Measurements from ENCODE around the gene RNASEH2C. TPM values are rescaled to one million over a fixed set of nuclear protein-coding genes. Genes with fewer than 3 reads are reported as not detected.
A peak's percentile ranks its signal among the peaks of the same experiment; 100 is the strongest.

RNASEH2C gene
- total RNA-seq, 1 donor from 2014 or later, result 155 TPM

DNA sequence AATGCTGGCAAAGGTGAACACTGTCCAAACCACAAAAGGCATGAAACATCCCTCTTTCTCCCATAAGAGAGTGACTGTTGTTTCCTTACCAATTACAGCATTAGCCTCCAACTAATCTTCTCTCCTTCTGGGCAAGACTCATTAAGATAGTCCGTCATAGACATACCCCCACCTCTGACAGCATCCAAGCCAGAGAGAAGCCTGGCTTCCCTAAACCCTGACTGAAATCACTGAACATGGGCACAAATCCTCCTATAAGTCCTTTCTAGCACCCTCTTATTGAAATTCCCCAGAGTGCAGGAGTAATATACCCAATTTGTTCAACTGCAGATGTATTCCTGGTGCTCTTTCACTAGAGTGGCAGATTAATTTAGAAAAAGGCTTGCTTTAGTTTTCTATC, 1.7 kb upstream of the RNASEH2C start:
- no peaks in the 10 kb centered on the region for H3K27me3 ChIP-seq
- H3K36me3 ChIP-seq, result peaks cover 20 to 21% of the 10 kb centered on the region in 2 donors
- no peak for DNase-seq (ENCODE audit: low spot score in 2 of 2)
- TF ChIP-seq, protein P1, sequence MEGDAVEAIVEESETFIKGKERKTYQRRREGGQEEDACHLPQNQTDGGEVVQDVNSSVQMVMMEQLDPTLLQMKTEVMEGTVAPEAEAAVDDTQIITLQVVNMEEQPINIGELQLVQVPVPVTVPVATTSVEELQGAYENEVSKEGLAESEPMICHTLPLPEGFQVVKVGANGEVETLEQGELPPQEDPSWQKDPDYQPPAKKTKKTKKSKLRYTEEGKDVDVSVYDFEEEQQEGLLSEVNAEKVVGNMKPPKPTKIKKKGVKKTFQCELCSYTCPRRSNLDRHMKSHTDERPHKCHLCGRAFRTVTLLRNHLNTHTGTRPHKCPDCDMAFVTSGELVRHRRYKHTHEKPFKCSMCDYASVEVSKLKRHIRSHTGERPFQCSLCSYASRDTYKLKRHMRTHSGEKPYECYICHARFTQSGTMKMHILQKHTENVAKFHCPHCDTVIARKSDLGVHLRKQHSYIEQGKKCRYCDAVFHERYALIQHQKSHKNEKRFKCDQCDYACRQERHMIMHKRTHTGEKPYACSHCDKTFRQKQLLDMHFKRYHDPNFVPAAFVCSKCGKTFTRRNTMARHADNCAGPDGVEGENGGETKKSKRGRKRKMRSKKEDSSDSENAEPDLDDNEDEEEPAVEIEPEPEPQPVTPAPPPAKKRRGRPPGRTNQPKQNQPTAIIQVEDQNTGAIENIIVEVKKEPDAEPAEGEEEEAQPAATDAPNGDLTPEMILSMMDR (IDR thresholded peaks at IDR 0.05), result no peak
- intact Hi-C loops (cut with DNase I), result no loop called here
- H3K4me3 ChIP-seq, result no peak overlapping the region
- no peaks in the 10 kb centered on the region for H3K9me3 ChIP-seq
- peaks cover 5 to 17% of the 10 kb centered on the region in 2 donors for H3K4me1 ChIP-seq
- H3K27ac ChIP-seq, result no peak overlapping the region

DNA sequence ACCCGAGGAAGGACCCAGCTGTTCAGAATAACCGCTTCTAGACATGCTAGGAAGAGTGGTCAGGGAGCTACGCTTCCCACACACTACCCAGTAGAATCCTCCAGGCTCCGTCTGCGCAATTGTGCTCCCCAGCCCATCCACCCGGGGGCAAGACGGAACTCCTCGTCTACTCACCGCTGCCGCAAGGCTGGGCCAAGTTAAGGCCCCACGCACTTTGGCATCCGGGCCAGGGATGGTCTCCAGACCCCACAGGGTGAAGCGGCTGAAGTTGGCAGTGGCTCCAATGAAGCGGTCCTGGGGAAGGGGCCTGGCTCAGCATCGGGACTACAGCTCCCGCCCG, 757 bp downstream of the RNASEH2C start:
- TF ChIP-seq, protein P1 (IDR thresholded peaks at IDR 0.05), result no peak
- peaks cover 44 to 45% of the 10 kb centered on the region in 2 donors for H3K36me3 ChIP-seq
- H3K27me3 ChIP-seq, result no peaks in the 10 kb centered on the region
- H3K4me3 ChIP-seq, result peak overlapping the region; percentile 65 to 84
- H3K27ac ChIP-seq, result peak overlapping the region; percentile 79 to 86
- H3K4me1 ChIP-seq, result peaks cover 5 to 17% of the 10 kb centered on the region in 2 donors
- no peaks in the 10 kb centered on the region for H3K9me3 ChIP-seq
- intact Hi-C loops (cut with DNase I), result loop anchor here (1.0 to 10.0 kb wide), 3 partner anchors 8 to 105 kb away; partner anchors contain the start of genes KAT5, MAP3K11 and PCNX3
- DNase-seq (ENCODE audit: low spot score in 2 of 2), result peak in 1 of 2 donors; percentile 68

DNA sequence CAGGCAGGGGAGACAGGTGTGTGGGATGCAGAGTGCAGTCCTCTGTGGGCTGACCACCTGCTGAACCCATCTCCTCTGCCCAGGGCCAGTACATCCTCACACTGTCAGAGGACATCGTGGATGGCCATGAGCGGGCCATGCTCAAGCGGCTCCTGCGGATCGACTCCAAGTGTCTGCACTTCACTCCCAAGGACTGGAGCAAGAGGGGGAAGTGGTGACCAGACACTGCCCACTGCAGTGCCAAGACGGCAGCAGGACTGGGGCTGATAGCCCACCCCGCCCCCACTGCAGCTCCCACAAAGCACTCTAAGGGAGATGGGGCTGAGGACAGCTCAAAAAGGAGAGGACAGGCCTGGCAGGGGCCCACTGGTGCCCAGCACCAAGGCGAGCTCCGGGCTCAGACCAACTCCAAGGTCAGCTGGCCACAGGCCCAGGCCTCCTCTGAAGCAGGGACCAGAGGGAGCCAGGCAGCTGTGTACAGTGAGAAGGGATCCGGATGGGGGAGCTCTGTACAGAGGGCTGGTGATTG, 1.6 kb downstream of the RNASEH2C start:
- intact Hi-C loops (cut with DNase I), result loop anchor here (10.0 kb wide), 1 partner anchor 104 kb away; the partner anchor contains the start of genes MAP3K11 and PCNX3

DNA sequence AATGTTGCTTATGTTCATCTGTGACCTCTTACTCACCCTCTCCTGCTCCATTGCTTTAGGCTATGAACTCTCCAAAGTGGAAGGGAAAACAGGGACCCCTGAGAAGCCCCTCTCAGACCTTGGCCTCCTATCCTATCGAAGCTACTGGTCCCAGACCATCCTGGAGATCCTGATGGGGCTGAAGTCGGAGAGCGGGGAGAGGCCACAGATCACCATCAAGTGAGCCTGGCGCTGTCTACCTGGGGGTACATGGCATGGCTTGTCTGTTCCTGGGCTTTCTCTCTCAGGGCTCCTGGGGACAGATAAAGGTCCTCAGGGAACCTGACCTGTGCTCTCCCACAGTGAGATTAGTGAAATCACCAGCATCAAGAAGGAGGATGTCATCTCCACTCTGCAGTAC, 2.1 kb downstream of the RNASEH2C start:
- peaks cover 5 to 19% of the 10 kb centered on the region in 2 donors for H3K4me1 ChIP-seq
- peak in 1 of 2 donors; percentile 55 for DNase-seq (ENCODE audit: low spot score in 2 of 2)
- H3K9me3 ChIP-seq, result no peaks in the 10 kb centered on the region
- intact Hi-C loops (cut with DNase I), result loop anchor here (10.0 kb wide), 1 partner anchor 104 kb away; the partner anchor contains the start of genes MAP3K11 and PCNX3
- peak overlapping the region in 1 of 2 donors; percentile 65 for H3K4me3 ChIP-seq
- no peak overlapping the region for H3K27ac ChIP-seq
- H3K27me3 ChIP-seq, result no peaks in the 10 kb centered on the region
- TF ChIP-seq, protein P1 (IDR thresholded peaks at IDR 0.05), result no peak
- H3K36me3 ChIP-seq, result peaks cover 55 to 58% of the 10 kb centered on the region in 2 donors

More for the DNA sequence above, 1.6 kb downstream of the RNASEH2C start:
- TF ChIP-seq, protein P1 (IDR thresholded peaks at IDR 0.05), result no peak
- peaks cover 52 to 53% of the 10 kb centered on the region in 2 donors for H3K36me3 ChIP-seq
- no peaks in the 10 kb centered on the region for H3K9me3 ChIP-seq
- peak in 1 of 2 donors; percentile 58 for DNase-seq (ENCODE audit: low spot score in 2 of 2)
- peak overlapping the region; percentile 65 to 84 for H3K4me3 ChIP-seq
- H3K27ac ChIP-seq, result peak overlapping the region in 1 of 2 donors; percentile 86
- no peaks in the 10 kb centered on the region for H3K27me3 ChIP-seq
- peaks cover 5 to 17% of the 10 kb centered on the region in 2 donors for H3K4me1 ChIP-seq

DNA sequence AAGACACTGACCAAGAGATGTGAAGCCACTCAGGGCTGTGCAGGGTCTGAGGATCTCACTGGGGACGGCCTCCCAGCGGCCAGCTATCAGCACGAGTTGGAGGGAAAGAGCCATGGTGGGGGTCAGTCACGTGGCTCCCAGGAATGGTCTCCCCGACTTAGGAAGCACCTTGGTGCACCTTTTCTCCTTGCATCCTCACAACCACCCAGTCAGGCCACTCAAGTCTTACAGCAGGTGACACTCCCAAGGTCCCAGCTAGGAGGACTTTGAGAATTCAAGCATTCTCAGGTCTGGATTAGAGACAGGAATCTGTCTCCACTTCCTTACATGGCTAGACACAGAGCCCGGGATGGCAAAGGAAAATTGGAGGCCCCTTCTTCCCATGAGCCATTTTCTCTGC, 2.7 kb downstream of the RNASEH2C start:
- H3K27me3 ChIP-seq, result no peaks in the 10 kb centered on the region
- no peaks in the 10 kb centered on the region for H3K9me3 ChIP-seq
- no peak for DNase-seq (ENCODE audit: low spot score in 2 of 2)
- no peak overlapping the region for H3K4me3 ChIP-seq
- peaks cover 55 to 64% of the 10 kb centered on the region in 2 donors for H3K36me3 ChIP-seq
- TF ChIP-seq, protein P1 (IDR thresholded peaks at IDR 0.05), result no peak
- H3K27ac ChIP-seq, result no peak overlapping the region
- intact Hi-C loops (cut with DNase I), result loop anchor here (10.0 kb wide), 1 partner anchor 103 kb away; the partner anchor contains the start of genes MAP3K11 and PCNX3
- peaks cover 6 to 25% of the 10 kb centered on the region in 2 donors for H3K4me1 ChIP-seq
